VCaP (cell line): ENCODE measurements around the gene HMGCS2.
A peak's percentile ranks its signal among the peaks of the same experiment; 100 is the strongest.
"Not testable (repeated sequence)": the region's sequence is repeated elsewhere in the genome, so short reads cannot be mapped to it uniquely, and the experiment has no call there.

Experiments used
- H3K27ac ChIP-seq: fragments of 450-650 bp; 2 replicates; pipeline ENCODE4 v1.5.1; 2017
- TF ChIP-seq, protein P1 (sequence below): fragments of 450-650 bp; conservative IDR thresholded peaks from 2 replicates; pipeline ENCODE4 v1.5.1; 2017; ENCODE audit warnings: mild to moderate bottlenecking, moderate library complexity

Gene HMGCS2

GRCh38 chr1:119715542-119715941, 53.2 kb downstream of the HMGCS2 start:
- no peak overlapping the region for H3K27ac ChIP-seq
- TF ChIP-seq, protein P1, sequence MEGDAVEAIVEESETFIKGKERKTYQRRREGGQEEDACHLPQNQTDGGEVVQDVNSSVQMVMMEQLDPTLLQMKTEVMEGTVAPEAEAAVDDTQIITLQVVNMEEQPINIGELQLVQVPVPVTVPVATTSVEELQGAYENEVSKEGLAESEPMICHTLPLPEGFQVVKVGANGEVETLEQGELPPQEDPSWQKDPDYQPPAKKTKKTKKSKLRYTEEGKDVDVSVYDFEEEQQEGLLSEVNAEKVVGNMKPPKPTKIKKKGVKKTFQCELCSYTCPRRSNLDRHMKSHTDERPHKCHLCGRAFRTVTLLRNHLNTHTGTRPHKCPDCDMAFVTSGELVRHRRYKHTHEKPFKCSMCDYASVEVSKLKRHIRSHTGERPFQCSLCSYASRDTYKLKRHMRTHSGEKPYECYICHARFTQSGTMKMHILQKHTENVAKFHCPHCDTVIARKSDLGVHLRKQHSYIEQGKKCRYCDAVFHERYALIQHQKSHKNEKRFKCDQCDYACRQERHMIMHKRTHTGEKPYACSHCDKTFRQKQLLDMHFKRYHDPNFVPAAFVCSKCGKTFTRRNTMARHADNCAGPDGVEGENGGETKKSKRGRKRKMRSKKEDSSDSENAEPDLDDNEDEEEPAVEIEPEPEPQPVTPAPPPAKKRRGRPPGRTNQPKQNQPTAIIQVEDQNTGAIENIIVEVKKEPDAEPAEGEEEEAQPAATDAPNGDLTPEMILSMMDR: no peak

DNA sequence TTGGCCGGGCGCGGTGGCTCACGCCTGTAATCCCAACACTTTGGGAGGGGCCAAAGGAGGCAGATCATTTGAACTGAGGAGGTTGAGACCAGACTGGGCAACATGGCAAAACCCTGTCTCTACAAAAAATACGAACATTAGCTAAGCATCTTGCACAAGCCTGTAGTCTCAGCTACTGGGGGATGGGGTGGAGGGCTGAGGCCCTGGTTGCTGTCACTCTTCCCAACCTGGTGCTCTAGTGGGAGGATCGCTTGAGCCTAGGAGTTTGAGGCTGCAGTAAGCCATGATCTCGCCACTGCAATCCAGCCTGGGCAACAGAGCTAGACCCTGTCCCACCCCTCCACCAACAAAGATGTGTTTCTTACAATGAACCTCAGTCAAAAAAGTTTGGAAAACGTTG, 54.1 kb downstream of the HMGCS2 start:
- TF ChIP-seq, protein P1: no peak

GRCh38 chr1:119713749-119714456, 54.8 kb downstream of the HMGCS2 start:
- peak overlapping the region; percentile 95 for H3K27ac ChIP-seq
- TF ChIP-seq, protein P1: no peak

More for the DNA sequence above, 54.1 kb downstream of the HMGCS2 start:
- H3K27ac ChIP-seq: no peak overlapping the region

- TF ChIP-seq, protein P1: no peak
- peak overlapping the region; percentile 95 for H3K27ac ChIP-seq
Measured at GRCh38 chr1:119713039-119713748, 55.5 kb downstream of the HMGCS2 start.

GRCh38 chr1:119712342-119713038, 56.2 kb downstream of the HMGCS2 start:
- H3K27ac ChIP-seq: peak overlapping the region; percentile 95
- TF ChIP-seq, protein P1: no peak

DNA sequence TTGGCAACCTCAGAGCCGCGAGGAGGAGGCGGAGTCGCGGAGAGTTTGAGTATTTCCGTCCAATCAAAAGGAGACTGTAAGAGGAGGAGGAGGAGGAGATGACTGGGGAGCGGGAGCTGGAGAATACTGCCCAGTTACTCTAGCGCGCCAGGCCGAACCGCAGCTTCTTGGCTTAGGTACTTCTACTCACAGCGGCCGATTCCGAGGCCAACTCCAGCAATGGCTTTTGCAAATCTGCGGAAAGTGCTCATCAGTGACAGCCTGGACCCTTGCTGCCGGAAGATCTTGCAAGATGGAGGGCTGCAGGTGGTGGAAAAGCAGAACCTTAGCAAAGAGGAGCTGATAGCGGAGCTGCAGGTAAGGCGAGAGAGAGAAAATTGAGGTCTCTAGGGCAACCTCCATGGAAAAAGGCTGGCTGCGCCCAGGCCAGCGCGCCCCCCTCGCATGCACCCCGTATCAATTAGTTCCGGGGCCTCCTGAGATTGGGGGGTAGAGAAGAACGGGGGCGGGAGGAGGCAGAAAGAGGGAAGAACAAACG, 56.8 kb downstream of the HMGCS2 start, which contains the start of gene PHGDH:
Gene PHGDH, plus strand, starts transcription at position 131 of the 538 bp plus-strand sequence. Its CDS starts 89 bp downstream, at position 220.
- TF ChIP-seq, protein P1: no peak
- peak within 1 kb of the TSS; percentile 95 for H3K27ac ChIP-seq

DNA sequence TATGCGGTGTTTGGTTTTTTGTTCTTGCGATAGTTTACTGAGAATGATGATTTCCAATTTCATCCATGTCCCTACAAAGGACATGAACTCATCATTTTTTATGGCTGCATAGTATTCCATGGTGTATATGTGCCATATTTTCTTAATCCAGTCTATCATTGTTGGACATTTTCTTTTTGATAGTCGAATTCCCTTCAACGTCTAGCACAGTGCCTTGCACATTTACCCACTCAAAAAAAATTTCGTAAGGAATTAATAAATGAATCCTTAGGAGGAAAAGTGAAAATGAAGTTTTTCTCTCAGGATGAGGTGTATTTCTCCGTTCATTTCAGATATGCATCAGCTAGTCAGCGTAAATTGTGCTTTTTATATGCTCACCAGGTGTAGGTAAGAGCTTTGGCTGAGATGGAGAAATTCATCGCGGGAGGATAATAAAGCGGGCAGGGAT, 57.3 kb downstream of the HMGCS2 start:
- H3K27ac ChIP-seq: peak overlapping the region; percentile 95

DNA sequence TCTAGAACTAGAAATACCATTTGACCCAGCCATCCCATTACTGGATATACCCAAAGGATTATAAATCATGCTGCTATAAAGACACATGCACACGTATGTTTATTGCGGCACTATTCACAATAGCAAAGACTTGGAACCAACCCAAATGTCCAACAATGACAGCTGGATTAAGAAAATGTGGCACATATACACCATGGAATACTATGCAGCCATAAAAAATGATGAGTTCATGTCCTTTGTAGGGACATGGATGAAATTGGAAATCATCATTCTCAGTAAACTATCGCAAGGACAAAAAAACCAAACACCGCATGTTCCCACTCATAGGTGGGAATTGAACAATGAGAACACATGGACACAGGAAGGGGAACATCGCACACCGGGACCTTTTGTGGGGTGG, 62.1 kb downstream of the HMGCS2 start:
- H3K27ac ChIP-seq: not testable (repeated sequence)
